Measurements from ENCODE around the gene SSH2. TPM values are rescaled to one million over a fixed set of nuclear protein-coding genes. Genes with fewer than 3 reads are reported as not detected.
A peak's percentile ranks its signal among the peaks of the same experiment; 100 is the strongest.

SSH2 gene
- total and polyA plus RNA-seq, 2 experiments from 2014 or later: 32.4 to 43.2 TPM

- peak; percentile 86 to 93 for DNase-seq (ENCODE audit: low read depth in 1 of 2, low spot score in 1 of 2)
- Histone ChIP-seq H3K4me1 (ENCODE audit: low read depth) (peaks cover 19% of the 10 kb centered on the region), H3K4me3 (peak overlapping the region; percentile 23), H3K9me3 (ENCODE audit: low read depth) (no peaks in the 10 kb centered on the region), H3K27ac (no peak overlapping the region), H3K36me3 (no peaks in the 10 kb centered on the region), H3K27me3 (peaks cover 7% of the 10 kb centered on the region)
- peak; percentile 98 for TF ChIP-seq CTCF (IDR thresholded peaks at IDR 0.05; ENCODE audit: low read depth, low read length)
Observed at GRCh38 chr17:29591737-29592608, 338.1 kb downstream of the SSH2 start.

GRCh38 chr17:29591146-29591736 is 338.8 kb downstream of the SSH2 start:
- peak; percentile 59 to 62 for DNase-seq (ENCODE audit: low read depth in 1 of 2, low spot score in 1 of 2)
- H3K27ac ChIP-seq: no peak overlapping the region

GRCh38 chr17:29590411-29591145 is 339.4 kb downstream of the SSH2 start:
- H3K4me1 ChIP-seq (ENCODE audit: low read depth): peaks cover 19% of the 10 kb centered on the region
- DNase-seq (ENCODE audit: low read depth in 1 of 2, low spot score in 1 of 2): peak in 1 of 2 donors; percentile 48

More at GRCh38 chr17:29591146-29591736, 338.8 kb downstream of the SSH2 start:
- Histone ChIP-seq H3K9me3 (ENCODE audit: low read depth) (no peaks in the 10 kb centered on the region), H3K4me3 (peak overlapping the region; percentile 23), H3K4me1 (ENCODE audit: low read depth) (peaks cover 19% of the 10 kb centered on the region), H3K27me3 (peaks cover 7% of the 10 kb centered on the region), H3K36me3 (no peaks in the 10 kb centered on the region)
- TF ChIP-seq CTCF (IDR thresholded peaks at IDR 0.05; ENCODE audit: low read depth, low read length): no peak

GRCh38 chr17:29589524-29590410 is 340.3 kb downstream of the SSH2 start, which contains the start of gene GIT1:
TSS of gene GIT1 (minus strand) at chr17:29589648. CDS start at chr17:29589378, 270 bp downstream.
- peak within 1 kb of the TSS; percentile 46 for H3K4me3 ChIP-seq
- TF ChIP-seq CTCF (IDR thresholded peaks at IDR 0.05; ENCODE audit: low read depth, low read length): no peak
- no peaks in the 10 kb centered on the region for H3K9me3 ChIP-seq (ENCODE audit: low read depth)
- peaks cover 7% of the 10 kb centered on the region for H3K27me3 ChIP-seq
- no peaks in the 10 kb centered on the region for H3K36me3 ChIP-seq
- no peak within 1 kb of the TSS for H3K27ac ChIP-seq
- peak; percentile 91 to 95 for DNase-seq (ENCODE audit: low read depth in 1 of 2, low spot score in 1 of 2)
- peaks cover 19% of the 10 kb centered on the region for H3K4me1 ChIP-seq (ENCODE audit: low read depth)

More at GRCh38 chr17:29590411-29591145, 339.4 kb downstream of the SSH2 start:
- H3K27ac ChIP-seq: no peak overlapping the region
- peak overlapping the region; percentile 23 for H3K4me3 ChIP-seq
- H3K36me3 ChIP-seq: no peaks in the 10 kb centered on the region
- H3K9me3 ChIP-seq (ENCODE audit: low read depth): no peaks in the 10 kb centered on the region
- TF ChIP-seq CTCF (IDR thresholded peaks at IDR 0.05; ENCODE audit: low read depth, low read length): no peak
- H3K27me3 ChIP-seq: peaks cover 7% of the 10 kb centered on the region
